GM12874 (cell line): ENCODE data around the gene MRC1.

Source experiments
- CTCF ChIP-seq: IDR thresholded peaks from 2 replicates; pipeline ENCODE4 v1.5.1; 2011; ENCODE audit warnings: low read depth, mild to moderate bottlenecking, control low read depth, low read length, moderate library complexity; ENCODE audit not compliant: insufficient read depth

The MRC1 gene

GRCh38 chr10:17795813-17796594 lies 13.1 kb upstream of the MRC1 start:
- TF ChIP-seq CTCF = no peak

GRCh38 chr10:17801507-17801906 lies 7.6 kb upstream of the MRC1 start:
- peak; percentile 21; the same call in 1 of the 2 replicates for TF ChIP-seq CTCF

GRCh38 chr10:17802350-17802749 lies 6.8 kb upstream of the MRC1 start:
- no peak for TF ChIP-seq CTCF

- no peak for TF ChIP-seq CTCF
Measured at GRCh38 chr10:17802976-17803375, 6.2 kb upstream of the MRC1 start.

- TF ChIP-seq CTCF = no peak
Measured at GRCh38 chr10:17805330-17805729, 3.8 kb upstream of the MRC1 start.

- peak; percentile 55 for TF ChIP-seq CTCF
Measured at GRCh38 chr10:17805921-17806577, 3.1 kb upstream of the MRC1 start.

- no peak for TF ChIP-seq CTCF
Measured at GRCh38 chr10:17811146-17811865, 2.2 kb downstream of the MRC1 start.
